SU-DHL-6 (cell line): Measurements from ENCODE around the gene ARID5A.

Experiments
- EZH2phosphoT487 ChIP-seq: fragments of 200-600 bp; sonication (generic), shearing (Covaris generic); conservative IDR thresholded peaks from 2 replicates; pipeline ENCODE4 v1.6.1; 2018; ENCODE audit warnings: mild to moderate bottlenecking, antibody characterized with exemption, low read length, moderate library complexity, mixed read lengths
- TF ChIP-seq, protein P1 (sequence below): fragments of 200-600 bp; sonication (generic); IDR thresholded peaks from one replicate; pipeline ENCODE4 v1.5.1; 2017; ENCODE audit warnings: antibody characterized with exemption, mild to moderate bottlenecking, low read length, moderate library complexity; ENCODE audit not compliant: insufficient read depth, poor library complexity, severe bottlenecking

DNA sequence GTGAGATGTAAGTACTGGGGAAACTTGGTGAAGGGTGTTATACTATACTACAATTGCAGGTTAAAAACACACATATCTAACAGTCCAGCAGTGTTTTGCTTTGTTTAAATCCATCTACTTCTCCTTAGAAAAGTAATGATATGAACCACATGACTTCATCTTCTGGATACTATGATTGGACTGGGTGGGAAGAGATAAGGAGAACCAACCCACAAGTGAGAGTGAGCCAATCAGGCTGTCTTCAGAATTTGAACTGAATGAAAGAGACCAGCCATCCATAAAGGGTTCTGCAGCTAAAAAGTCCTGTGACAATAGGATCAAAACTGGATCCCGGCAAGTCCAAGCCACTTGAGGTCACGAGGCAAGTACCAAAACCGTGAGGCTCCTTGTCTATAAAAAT, 54.9 kb downstream of the ARID5A start:
- TF ChIP-seq, protein P1, sequence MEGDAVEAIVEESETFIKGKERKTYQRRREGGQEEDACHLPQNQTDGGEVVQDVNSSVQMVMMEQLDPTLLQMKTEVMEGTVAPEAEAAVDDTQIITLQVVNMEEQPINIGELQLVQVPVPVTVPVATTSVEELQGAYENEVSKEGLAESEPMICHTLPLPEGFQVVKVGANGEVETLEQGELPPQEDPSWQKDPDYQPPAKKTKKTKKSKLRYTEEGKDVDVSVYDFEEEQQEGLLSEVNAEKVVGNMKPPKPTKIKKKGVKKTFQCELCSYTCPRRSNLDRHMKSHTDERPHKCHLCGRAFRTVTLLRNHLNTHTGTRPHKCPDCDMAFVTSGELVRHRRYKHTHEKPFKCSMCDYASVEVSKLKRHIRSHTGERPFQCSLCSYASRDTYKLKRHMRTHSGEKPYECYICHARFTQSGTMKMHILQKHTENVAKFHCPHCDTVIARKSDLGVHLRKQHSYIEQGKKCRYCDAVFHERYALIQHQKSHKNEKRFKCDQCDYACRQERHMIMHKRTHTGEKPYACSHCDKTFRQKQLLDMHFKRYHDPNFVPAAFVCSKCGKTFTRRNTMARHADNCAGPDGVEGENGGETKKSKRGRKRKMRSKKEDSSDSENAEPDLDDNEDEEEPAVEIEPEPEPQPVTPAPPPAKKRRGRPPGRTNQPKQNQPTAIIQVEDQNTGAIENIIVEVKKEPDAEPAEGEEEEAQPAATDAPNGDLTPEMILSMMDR, result no peak
- TF ChIP-seq EZH2phosphoT487, result no peak
